Type B pancreatic cell (in vitro differentiated cells): ENCODE results near the gene ADARB1. TPM values are rescaled to one million over a fixed set of nuclear protein-coding genes. Genes with fewer than 3 reads are reported as not detected.

ENCODE experiments used
- DNase-seq: peaks from one replicate; pipeline ENCODE4 v3.0.0; 2021; ENCODE audit warnings: mixed read lengths; ENCODE audit not compliant: unreplicated experiment; ENCODE audit errors: extremely low spot score
- H3K27ac Mint-ChIP-seq: 2 replicates; pipeline ENCODE4 v1.8.0; 2021; ENCODE audit warnings: mild to moderate bottlenecking, mixed read lengths
- H3K27me3 Mint-ChIP-seq: 2 replicates; pipeline ENCODE4 v1.8.0; 2021; ENCODE audit warnings: mixed read lengths
- H3K36me3 Mint-ChIP-seq: 2 replicates; pipeline ENCODE4 v1.8.0; 2021; ENCODE audit warnings: mixed read lengths
- H3K4me1 Mint-ChIP-seq: one replicate; pipeline ENCODE4 v1.8.0; 2021; ENCODE audit warnings: mixed read lengths; ENCODE audit not compliant: unreplicated experiment
- H3K4me3 Mint-ChIP-seq: 2 replicates; pipeline ENCODE4 v1.8.0; 2021; ENCODE audit warnings: mild to moderate bottlenecking, mixed read lengths
- H3K9me3 Mint-ChIP-seq: 2 replicates; pipeline ENCODE4 v1.8.0; 2021; ENCODE audit warnings: mixed read lengths
- CTCF ChIP-seq: fragments of 200-600 bp; sonication (generic); conservative IDR thresholded peaks from 2 replicates; pipeline ENCODE4 v1.5.0; 2021; ENCODE audit warnings: antibody characterized with exemption, mild to moderate bottlenecking
- total RNA-seq: library from RNA; stranded (reverse); gene quantifications from 2 replicates; pipeline ENCODE4 v1.2.1, GENCODE V29; 2021; ENCODE audit warnings: low replicate concordance

ADARB1 gene
- total RNA-seq, 1 donor from 2014 or later: 20.7 TPM

GRCh38 chr21:45146801-45147200 is 72.4 kb downstream of the ADARB1 start:
- Mint-ChIP-seq H3K27me3 (no peaks in the 10 kb centered on the region), H3K27ac (no peak overlapping the region), H3K4me1 (peaks cover 18% of the 10 kb centered on the region), H3K9me3 (no peaks in the 10 kb centered on the region), H3K4me3 (no peak overlapping the region), H3K36me3 (no peaks in the 10 kb centered on the region)
- no peak for DNase-seq
- TF ChIP-seq CTCF: no peak

GRCh38 chr21:45147473-45148315 is 73.3 kb downstream of the ADARB1 start:
- DNase-seq: peak; percentile 58
- H3K27ac Mint-ChIP-seq: no peak overlapping the region
- no peaks in the 10 kb centered on the region for H3K36me3 Mint-ChIP-seq
- H3K4me1 Mint-ChIP-seq: peaks cover 27% of the 10 kb centered on the region
- H3K9me3 Mint-ChIP-seq: no peaks in the 10 kb centered on the region
- no peak for TF ChIP-seq CTCF
- no peak overlapping the region for H3K4me3 Mint-ChIP-seq
- H3K27me3 Mint-ChIP-seq: no peaks in the 10 kb centered on the region

GRCh38 chr21:45148316-45148990 is 74.1 kb downstream of the ADARB1 start:
- Mint-ChIP-seq H3K4me1 (peaks cover 31% of the 10 kb centered on the region), H3K36me3 (no peaks in the 10 kb centered on the region), H3K4me3 (no peak overlapping the region), H3K27me3 (no peaks in the 10 kb centered on the region), H3K9me3 (no peaks in the 10 kb centered on the region), H3K27ac (no peak overlapping the region)
- TF ChIP-seq CTCF: no peak
- peak; percentile 66 for DNase-seq

- no peaks in the 10 kb centered on the region for H3K27me3 Mint-ChIP-seq
- no peak overlapping the region for H3K4me3 Mint-ChIP-seq
- H3K9me3 Mint-ChIP-seq: no peaks in the 10 kb centered on the region
- DNase-seq: no peak
- H3K36me3 Mint-ChIP-seq: no peaks in the 10 kb centered on the region
- TF ChIP-seq CTCF: no peak
- H3K27ac Mint-ChIP-seq: no peak overlapping the region
- H3K4me1 Mint-ChIP-seq: peaks cover 31% of the 10 kb centered on the region
Observed at GRCh38 chr21:45149021-45149420, 74.6 kb downstream of the ADARB1 start.

- Mint-ChIP-seq H3K4me3 (no peak overlapping the region), H3K4me1 (peaks cover 38% of the 10 kb centered on the region), H3K9me3 (no peaks in the 10 kb centered on the region), H3K27ac (no peak overlapping the region), H3K27me3 (no peaks in the 10 kb centered on the region), H3K36me3 (no peaks in the 10 kb centered on the region)
- DNase-seq: no peak
- no peak for TF ChIP-seq CTCF
Observed at GRCh38 chr21:45150638-45151131, 76.3 kb downstream of the ADARB1 start.
